GM10248 (cell line): ENCODE results near the gene GPS2.

Experiments used
- CTCF ChIA-PET: fragments of 300-600 bp; sonication (Branson Sonifier 250); formaldehyde crosslinking; extraction: SDS; loops from one replicate; lab custom pipeline; 2021; ENCODE audit warnings: antibody characterized with exemption; lab: Yijun Ruan, JAX
- POLR2A ChIA-PET: fragments of 350-650 bp; sonication (Branson Sonifier 250); formaldehyde crosslinking; extraction: SDS; loops from one replicate; lab custom pipeline; 2020; ENCODE audit warnings: antibody characterized with exemption; lab: Yijun Ruan, JAX
- DNase-seq: peaks from one replicate; pipeline ENCODE4 v3.0.0; 2012; ENCODE audit errors: extremely low spot score
- TF ChIP-seq, protein P1 (sequence below): IDR thresholded peaks from 2 replicates; pipeline ENCODE4 v1.5.1; 2012; ENCODE audit warnings: mild to moderate bottlenecking, low read depth; ENCODE audit errors: extremely low read depth, missing control alignments, control extremely low read depth

Gene GPS2

DNA sequence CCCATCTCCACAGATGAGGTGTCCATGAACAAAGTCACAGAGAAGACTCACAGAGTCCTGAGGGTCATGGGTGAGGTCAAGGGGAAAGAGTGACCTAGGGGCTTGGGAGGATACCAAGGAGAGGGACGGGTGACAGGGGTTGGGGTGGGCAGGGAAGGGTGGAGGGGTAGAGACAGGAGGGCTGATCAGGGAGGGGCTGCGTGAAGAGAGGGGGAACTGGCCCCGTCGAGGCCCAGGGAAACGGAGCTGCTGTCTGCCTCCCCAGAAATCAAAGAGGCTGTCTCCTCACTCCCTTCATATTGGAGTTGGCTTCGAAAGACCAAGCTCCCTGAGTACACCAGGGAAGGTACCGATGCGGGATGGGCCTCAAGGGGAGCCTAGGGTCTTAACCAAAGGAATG, 40.4 kb upstream of the GPS2 start:
- TF ChIP-seq, protein P1, sequence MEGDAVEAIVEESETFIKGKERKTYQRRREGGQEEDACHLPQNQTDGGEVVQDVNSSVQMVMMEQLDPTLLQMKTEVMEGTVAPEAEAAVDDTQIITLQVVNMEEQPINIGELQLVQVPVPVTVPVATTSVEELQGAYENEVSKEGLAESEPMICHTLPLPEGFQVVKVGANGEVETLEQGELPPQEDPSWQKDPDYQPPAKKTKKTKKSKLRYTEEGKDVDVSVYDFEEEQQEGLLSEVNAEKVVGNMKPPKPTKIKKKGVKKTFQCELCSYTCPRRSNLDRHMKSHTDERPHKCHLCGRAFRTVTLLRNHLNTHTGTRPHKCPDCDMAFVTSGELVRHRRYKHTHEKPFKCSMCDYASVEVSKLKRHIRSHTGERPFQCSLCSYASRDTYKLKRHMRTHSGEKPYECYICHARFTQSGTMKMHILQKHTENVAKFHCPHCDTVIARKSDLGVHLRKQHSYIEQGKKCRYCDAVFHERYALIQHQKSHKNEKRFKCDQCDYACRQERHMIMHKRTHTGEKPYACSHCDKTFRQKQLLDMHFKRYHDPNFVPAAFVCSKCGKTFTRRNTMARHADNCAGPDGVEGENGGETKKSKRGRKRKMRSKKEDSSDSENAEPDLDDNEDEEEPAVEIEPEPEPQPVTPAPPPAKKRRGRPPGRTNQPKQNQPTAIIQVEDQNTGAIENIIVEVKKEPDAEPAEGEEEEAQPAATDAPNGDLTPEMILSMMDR = no peak
- ChIA-PET POLR2A (interaction anchor here (0.6 to 1.3 kb wide), 3 partner anchors 44 to 129 kb away, joined by 3 to 15 read pairs (median 4); no protein-coding TSS in a partner anchor), CTCF (interaction anchor here (0.6 to 4.8 kb wide), 53 partner anchors 8 to 355 kb away, joined by 3 to 55 read pairs (median 5); partner anchors contain the start of genes ACAP1, NEURL4, NLGN2 and PLSCR3)
- no peak for DNase-seq

DNA sequence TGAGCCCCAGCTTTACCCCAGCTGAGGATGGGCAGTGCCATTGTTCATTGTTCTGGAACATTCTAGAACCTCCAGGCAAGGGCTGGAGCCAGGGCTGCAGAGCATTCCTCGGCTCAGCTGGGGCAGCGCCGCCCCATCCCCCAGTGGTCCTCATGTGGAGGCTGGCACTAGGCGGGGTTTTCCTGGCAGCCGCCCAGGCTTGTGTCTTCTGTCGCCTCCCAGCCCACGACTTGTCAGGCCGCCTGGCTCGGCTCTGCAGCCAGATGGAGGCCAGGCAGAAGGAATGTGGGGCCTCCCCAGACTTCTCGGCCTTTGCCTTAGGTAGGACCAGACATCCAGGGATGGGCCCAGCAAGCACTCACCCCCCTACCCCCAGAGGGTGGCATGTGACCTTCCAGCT, 39.9 kb upstream of the GPS2 start, which contains the start of gene TMEM95:
Gene TMEM95, plus strand, starts transcription at position 104 of the 400 bp plus-strand sequence. Its CDS starts 49 bp downstream, at position 153.
- CTCF ChIA-PET = interaction anchor here (0.8 to 4.8 kb wide), 36 partner anchors 9 to 333 kb away, joined by 3 to 55 read pairs (median 5); partner anchors contain the start of genes ACAP1, NEURL4, PLSCR3 and SENP3
- TF ChIP-seq, protein P1 = no peak
- POLR2A ChIA-PET = interaction anchor here (1.0 to 1.3 kb wide), 2 partner anchors 130 kb away, joined by 3 to 4 read pairs; partner anchors contain the start of gene POLR2A
- DNase-seq = no peak

DNA sequence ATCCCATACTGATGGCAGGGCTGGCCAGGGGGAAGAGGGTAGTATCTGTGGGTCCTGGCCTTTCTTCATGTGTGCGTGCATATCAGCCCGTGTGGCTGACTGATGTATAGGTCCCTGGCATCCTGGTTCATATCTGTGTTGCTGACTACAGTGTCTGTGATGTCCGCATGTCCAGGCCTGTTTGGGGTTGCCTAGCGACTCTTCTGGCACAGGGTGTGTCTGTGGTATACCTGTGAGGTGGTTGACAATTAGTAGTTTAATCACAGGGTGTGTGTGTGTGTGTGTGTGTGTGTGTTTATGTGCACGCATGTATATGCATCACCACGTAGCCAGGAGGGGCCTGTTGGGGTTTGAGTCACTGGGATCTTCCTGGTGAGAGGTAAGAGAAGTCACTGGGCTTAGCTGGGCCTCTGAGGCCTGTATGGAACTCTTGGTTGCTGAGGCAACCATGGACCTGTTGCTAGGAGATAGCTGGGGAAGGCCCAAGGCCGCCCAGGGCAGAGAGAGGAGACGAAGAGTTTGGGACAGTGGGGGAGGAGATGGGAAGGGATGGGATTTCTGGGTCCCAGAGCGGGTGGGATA, 39.2 kb upstream of the GPS2 start:
- DNase-seq = peak; percentile 44
- ChIA-PET CTCF (interaction anchor here (0.8 to 8.1 kb wide), 16 partner anchors 10 to 235 kb away, joined by 3 to 62 read pairs (median 8); partner anchors contain the start of genes ACAP1, SENP3, SOX15 and TMEM102), POLR2A (interaction anchor here (0.6 to 1.0 kb wide), 3 partner anchors 18 to 130 kb away, joined by 3 read pairs; partner anchors contain the start of genes ACAP1 and POLR2A)
- TF ChIP-seq, protein P1 = no peak

DNA sequence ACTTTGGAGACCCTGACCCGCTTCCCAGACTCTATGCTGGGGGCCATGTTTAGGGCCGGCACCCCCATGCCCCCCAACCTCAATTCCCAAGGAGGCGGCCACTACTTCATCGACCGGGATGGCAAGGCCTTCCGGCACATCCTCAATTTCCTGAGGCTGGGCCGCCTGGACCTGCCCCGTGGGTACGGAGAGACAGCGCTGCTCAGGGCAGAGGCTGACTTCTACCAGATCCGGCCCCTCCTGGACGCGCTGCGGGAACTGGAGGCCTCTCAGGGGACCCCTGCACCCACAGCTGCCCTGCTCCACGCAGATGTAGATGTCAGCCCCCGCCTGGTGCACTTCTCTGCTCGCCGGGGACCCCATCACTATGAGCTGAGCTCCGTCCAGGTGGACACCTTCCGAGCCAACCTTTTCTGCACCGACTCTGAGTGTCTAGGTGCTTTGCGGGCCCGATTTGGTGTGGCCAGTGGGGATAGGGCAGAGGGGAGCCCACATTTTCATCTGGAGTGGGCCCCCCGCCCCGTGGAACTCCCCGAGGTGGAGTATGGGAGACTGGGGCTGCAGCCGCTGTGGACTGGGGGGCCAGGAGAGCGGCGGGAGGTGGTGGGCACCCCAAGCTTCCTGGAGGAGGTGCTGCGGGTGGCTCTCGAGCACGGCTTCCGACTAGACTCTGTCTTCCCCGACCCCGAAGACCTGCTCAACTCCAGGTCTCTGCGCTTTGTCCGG, 37.9 kb upstream of the GPS2 start:
- POLR2A ChIA-PET = interaction anchor here (0.5 to 0.8 kb wide), 2 partner anchors 16 to 47 kb away, joined by 3 to 4 read pairs; partner anchors contain the start of gene ACAP1

DNA sequence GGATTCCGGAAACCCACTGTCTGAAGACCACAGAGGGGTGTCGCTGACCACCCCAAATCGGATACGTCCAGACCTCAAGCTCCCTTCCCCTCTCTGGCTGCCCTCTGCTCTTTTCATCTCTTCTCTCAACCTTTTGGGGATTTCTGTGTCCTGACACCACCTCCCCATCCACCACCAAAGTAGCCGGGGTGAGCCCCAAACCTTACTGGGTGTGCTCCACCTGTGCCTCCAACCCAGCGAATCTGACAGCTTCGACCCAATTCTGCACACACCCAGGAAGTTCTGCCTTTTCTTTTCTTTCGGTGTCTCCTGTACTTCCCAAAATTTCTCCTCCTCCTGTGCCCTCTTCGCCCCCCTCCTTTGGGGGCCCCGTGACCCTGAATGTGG, 37.3 kb upstream of the GPS2 start:
- CTCF ChIA-PET = interaction anchor here (0.7 to 8.1 kb wide), 6 partner anchors 16 to 225 kb away, joined by 3 to 62 read pairs (median 11); partner anchors contain the start of genes ACAP1, SENP3 and TNFSF13
- no peak for DNase-seq
- TF ChIP-seq, protein P1 = no peak
- POLR2A ChIA-PET = no interaction called here

More for the DNA sequence above, 37.9 kb upstream of the GPS2 start:
- no peak for DNase-seq
- TF ChIP-seq, protein P1 = no peak
- CTCF ChIA-PET = interaction anchor here (0.7 to 8.1 kb wide), 10 partner anchors 15 to 225 kb away, joined by 3 to 62 read pairs (median 5); partner anchors contain the start of genes ACAP1, SENP3 and TNFSF13
